ENCODE results near the gene PRDM16. TPM values are rescaled to one million over a fixed set of nuclear protein-coding genes. Genes with fewer than 3 reads are reported as not detected.

The PRDM16 gene
- polyA plus RNA-seq, 2 of the 4 experiments (the other 2 are of a cell fraction) = 0.03 to 0.35 TPM

DNA sequence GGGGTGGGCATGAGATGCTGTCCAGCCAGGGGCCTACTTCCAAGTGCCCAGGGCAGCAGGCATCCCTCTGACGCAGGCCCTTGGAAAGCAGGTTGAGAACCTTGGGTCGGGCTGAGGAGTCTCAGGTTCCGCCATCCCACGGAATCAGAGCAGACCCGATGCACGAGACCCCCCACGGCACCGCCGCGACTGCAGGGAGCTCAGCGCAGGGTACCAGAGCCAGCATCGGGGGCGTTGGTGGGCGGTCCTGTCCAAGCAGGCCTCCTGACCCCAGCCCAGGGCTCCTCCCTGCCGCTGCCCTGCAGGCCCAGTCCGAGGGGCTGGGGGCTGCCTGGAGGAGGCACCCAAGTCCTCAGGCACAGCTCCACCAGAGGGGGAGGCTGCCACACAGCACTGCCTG, 177.2 kb downstream of the PRDM16 start (continued):
- TF ChIP-seq, protein P1, sequence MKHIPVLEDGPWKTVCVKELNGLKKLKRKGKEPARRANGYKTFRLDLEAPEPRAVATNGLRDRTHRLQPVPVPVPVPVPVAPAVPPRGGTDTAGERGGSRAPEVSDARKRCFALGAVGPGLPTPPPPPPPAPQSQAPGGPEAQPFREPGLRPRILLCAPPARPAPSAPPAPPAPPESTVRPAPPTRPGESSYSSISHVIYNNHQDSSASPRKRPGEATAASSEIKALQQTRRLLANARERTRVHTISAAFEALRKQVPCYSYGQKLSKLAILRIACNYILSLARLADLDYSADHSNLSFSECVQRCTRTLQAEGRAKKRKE (CRISPR knock-in tag; IDR thresholded peaks at IDR 0.05; ENCODE audit: low read depth) = no peak
- TF ChIP-seq CEBPB (IDR thresholded peaks at IDR 0.05) = no peak
- no peak for TF ChIP-seq MAZ (IDR thresholded peaks at IDR 0.05; ENCODE audit: borderline replicate concordance, low read depth, low read length)
- no peak for TF ChIP-seq CBX8 (IDR thresholded peaks at IDR 0.05)
- no peak for TF ChIP-seq HOXA7 (CRISPR knock-in tag; IDR thresholded peaks at IDR 0.05)

DNA sequence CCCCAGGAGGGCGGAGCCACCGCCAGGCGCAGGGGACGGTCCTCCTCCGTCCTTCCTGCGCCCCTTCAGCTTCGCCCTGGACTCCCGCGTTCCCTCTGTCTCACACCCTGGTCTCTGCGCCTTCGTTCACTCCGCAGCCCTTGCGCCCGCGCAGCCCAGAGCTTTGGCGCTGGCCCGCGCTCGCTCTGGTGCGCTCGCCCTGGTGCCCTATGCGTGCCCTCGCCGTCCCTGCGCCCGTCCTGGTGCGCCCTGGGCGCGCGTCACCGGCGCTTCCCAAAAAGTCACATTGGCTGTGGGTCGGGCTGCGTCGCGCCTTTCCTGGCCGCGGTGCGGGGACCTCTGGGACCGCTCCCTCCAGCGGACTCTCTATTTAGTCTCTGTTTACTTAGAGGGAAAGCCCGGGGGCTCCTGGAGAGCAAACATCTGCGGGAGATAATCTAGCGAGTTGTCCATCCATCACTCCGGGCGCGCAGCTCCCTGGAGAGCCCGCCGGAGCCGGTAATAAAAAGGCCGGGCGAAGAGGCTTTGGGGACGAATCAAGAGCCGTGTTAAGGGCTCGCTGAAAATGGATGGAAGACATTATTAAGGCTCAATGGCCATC, 178.6 kb downstream of the PRDM16 start:
- ATAC-seq (no peak), FAIRE-seq (no peak), DNase-seq (ENCODE audit: low read depth in 1 of 2, low spot score in 1 of 2) (no peak)
- 85% methylated on average over 53 of the region's 55 CpGs for WGBS (ENCODE audit: missing lambda C conversion rate)
- Histone ChIP-seq H3K4me1 (no peaks in the 10 kb centered on the region), H3K4me3 (no peak overlapping the region), H3K4me2 (no peak overlapping the region), H3K27ac (no peak overlapping the region), H3K9me3 (no peaks in the 10 kb centered on the region)
- ChIA-PET POLR2A (no interaction called here), CTCF (no interaction called here)
- TF ChIP-seq TP53 (CRISPR knock-in tag; IDR thresholded peaks at IDR 0.05) (no peak), MAZ (IDR thresholded peaks at IDR 0.05; ENCODE audit: borderline replicate concordance, low read depth, low read length) (no peak), JUN (IDR thresholded peaks at IDR 0.05) (no peak), NPAS2 (CRISPR knock-in tag; IDR thresholded peaks at IDR 0.05; ENCODE audit: borderline replicate concordance) (no peak), RAD21 (conservative IDR thresholded peaks at IDR 0.05 in 1 of 2, IDR thresholded peaks at IDR 0.05 in 1 of 2) (no peak), NFE2L2 (conservative IDR thresholded peaks at IDR 0.05; ENCODE audit: low read length) (no peak), ZNF302 (CRISPR knock-in tag; IDR thresholded peaks at IDR 0.05) (no peak), GATA3 (IDR thresholded peaks at IDR 0.05; ENCODE audit: borderline replicate concordance) (no peak), CHD2 (IDR thresholded peaks at IDR 0.05; ENCODE audit: low read length, partially characterized antibody) (no peak), RARB (CRISPR knock-in tag; IDR thresholded peaks at IDR 0.05) (no peak), ZSCAN20 (CRISPR knock-in tag; IDR thresholded peaks at IDR 0.05) (no peak), FOSB (CRISPR knock-in tag; IDR thresholded peaks at IDR 0.05) (no peak), ZFP36 (IDR thresholded peaks at IDR 0.05; ENCODE audit: borderline replicate concordance, partially characterized antibody) (no peak), SMC3 (IDR thresholded peaks at IDR 0.05) (no peak), FOSL2 (IDR thresholded peaks at IDR 0.05) (no peak), FOSL2 (CRISPR knock-in tag; IDR thresholded peaks at IDR 0.05) (no peak), POLR2AphosphoS2 (conservative IDR thresholded peaks at IDR 0.05; ENCODE audit: low read length) (no peak)
- TF ChIP-seq, protein P2, sequence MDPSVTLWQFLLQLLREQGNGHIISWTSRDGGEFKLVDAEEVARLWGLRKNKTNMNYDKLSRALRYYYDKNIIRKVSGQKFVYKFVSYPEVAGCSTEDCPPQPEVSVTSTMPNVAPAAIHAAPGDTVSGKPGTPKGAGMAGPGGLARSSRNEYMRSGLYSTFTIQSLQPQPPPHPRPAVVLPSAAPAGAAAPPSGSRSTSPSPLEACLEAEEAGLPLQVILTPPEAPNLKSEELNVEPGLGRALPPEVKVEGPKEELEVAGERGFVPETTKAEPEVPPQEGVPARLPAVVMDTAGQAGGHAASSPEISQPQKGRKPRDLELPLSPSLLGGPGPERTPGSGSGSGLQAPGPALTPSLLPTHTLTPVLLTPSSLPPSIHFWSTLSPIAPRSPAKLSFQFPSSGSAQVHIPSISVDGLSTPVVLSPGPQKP (IDR thresholded peaks at IDR 0.05; ENCODE audit: low read depth, low read length) = no peak
- TF ChIP-seq, protein P3, sequence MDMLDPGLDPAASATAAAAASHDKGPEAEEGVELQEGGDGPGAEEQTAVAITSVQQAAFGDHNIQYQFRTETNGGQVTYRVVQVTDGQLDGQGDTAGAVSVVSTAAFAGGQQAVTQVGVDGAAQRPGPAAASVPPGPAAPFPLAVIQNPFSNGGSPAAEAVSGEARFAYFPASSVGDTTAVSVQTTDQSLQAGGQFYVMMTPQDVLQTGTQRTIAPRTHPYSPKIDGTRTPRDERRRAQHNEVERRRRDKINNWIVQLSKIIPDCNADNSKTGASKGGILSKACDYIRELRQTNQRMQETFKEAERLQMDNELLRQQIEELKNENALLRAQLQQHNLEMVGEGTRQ (IDR thresholded peaks at IDR 0.05) = no peak
- TF ChIP-seq, protein P4, sequence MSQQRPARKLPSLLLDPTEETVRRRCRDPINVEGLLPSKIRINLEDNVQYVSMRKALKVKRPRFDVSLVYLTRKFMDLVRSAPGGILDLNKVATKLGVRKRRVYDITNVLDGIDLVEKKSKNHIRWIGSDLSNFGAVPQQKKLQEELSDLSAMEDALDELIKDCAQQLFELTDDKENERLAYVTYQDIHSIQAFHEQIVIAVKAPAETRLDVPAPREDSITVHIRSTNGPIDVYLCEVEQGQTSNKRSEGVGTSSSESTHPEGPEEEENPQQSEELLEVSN (IDR thresholded peaks at IDR 0.05; ENCODE audit: borderline replicate concordance, low read depth) = no peak

Data from A549 (cell line).